DMS53 treated with DMSO at 0.1 percent for 48 hours (cell line): ENCODE data around the gene BACH2.
"Not testable (repeated sequence)": the region's sequence is repeated elsewhere in the genome, so short reads cannot be mapped to it uniquely, and the experiment has no call there.

Experiments used
- DNase-seq: peaks from one replicate; lab custom pipeline; 2025; ENCODE audit not compliant: unreplicated experiment; lab: John Stamatoyannopoulos, UW

The BACH2 gene

GRCh38 chr6:90214966-90215365 is 81.7 kb downstream of the BACH2 start:
- no peak for DNase-seq

DNA sequence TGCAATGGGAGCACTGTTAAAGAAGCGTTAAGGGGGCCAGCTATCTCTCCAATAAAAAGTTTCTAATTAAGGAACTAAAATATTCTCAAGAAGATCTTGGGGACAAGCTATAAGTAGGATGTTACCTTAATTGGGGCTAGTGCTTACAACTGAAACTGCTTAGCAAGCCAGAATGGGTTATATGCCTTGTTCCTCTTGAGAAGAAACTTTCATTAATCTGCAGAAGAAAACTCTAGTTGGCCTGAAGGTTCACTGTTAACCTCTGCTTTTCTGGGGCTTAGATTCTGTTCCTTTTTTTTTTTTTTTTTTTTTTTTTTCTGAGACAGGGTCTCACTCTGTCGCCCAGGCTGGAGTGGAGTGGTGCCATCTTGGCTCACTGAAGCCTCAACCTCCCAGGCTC is 82.2 kb downstream of the BACH2 start:
- no peak for DNase-seq

DNA sequence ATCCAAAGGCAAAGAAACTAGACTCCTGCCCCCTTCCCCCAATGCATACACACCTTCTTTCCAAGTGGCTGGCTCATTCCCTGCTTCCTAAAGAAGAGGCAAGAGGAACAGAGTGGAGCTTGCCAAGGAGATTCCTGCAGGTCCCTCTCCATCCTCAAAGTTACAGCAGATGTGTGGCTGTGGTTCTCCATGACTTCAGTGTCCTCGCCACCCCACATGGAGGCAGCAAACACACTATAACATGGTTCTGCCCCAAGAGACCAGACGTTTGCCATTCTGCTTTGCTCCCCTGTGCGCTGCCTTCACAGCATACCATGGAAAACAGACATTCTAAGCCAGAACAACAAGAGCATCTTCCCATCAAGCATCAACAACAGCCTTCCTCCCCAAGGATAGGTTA is 84.4 kb downstream of the BACH2 start:
- no peak for DNase-seq

DNA sequence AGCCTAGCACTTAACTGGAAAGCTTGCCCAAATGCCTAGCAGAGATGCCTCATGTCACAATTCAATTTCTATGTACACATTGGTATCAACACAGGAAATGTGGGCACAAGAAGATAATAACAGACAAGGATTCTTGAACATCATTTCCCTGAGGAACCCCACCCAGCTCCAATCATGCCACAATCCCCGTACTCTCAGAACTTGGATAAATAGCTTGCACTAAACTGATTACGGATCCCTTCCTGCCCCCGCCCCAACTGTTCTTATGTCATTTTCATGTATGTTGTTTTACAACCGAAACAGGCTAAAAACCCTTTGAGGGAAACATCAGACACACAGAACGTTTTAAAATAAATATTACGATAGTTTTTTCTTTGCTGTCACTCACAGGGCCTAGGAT is 87.1 kb downstream of the BACH2 start:
- DNase-seq = no peak

DNA sequence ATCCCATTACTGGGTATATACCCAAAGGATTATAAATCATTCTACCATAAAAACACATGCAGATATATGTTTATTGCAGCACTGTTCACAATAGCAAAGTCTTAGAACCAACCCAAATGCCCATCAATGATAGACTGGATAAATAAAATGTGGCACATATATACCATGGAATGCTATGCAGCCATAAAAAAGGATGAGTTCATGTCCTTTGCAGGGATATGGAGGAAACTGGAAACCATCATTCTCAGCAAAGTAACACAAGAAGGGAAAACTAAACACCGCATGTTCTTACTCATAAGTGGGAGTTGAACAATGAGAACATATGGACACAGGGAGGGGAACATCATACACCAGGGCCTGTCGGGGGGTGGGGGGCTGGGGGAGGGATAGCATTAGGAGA is 88.0 kb downstream of the BACH2 start:
- DNase-seq = not testable (repeated sequence)

GRCh38 chr6:90204327-90205056 is 92.2 kb downstream of the BACH2 start:
- DNase-seq = no peak

DNA sequence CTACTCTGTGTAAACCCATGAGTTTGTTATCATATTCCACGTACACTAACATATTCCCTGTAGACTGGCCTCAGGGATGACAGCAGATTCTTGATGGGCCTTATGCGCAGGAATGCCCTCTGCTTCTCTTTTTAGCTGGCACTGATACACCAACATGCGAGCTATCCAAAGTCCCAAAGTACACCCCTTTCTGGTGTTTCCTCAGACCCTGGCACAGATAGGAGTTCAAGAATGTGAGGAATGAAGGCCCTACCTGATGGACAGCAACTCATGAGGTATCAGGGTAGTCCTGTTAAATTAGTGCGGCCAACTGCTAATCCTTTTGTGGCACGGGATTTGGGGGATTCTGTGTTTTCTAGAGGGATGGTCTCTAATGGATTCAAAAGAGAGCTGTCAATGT is 93.0 kb downstream of the BACH2 start:
- DNase-seq = no peak

GRCh38 chr6:90202156-90202555 is 94.5 kb downstream of the BACH2 start:
- DNase-seq = no peak

DNA sequence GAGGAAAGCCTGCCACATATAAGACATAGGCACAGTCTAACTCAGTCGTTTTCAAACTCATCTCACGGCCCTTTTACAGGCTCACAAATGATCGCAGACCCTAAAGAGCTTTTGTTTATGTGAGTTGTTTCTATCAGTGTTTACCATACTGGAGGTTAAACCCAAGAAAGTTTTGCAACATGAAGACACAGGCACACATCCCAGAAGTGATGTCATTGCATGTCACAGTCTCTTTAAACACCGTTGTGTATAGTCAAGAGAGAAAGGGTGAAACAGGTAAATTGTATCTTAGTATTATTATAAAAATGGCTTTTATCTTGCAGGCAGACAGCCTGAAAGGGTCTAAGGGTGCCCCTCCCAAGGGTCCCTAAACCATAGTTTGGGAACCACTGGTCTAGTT is 96.7 kb downstream of the BACH2 start:
- no peak for DNase-seq

DNA sequence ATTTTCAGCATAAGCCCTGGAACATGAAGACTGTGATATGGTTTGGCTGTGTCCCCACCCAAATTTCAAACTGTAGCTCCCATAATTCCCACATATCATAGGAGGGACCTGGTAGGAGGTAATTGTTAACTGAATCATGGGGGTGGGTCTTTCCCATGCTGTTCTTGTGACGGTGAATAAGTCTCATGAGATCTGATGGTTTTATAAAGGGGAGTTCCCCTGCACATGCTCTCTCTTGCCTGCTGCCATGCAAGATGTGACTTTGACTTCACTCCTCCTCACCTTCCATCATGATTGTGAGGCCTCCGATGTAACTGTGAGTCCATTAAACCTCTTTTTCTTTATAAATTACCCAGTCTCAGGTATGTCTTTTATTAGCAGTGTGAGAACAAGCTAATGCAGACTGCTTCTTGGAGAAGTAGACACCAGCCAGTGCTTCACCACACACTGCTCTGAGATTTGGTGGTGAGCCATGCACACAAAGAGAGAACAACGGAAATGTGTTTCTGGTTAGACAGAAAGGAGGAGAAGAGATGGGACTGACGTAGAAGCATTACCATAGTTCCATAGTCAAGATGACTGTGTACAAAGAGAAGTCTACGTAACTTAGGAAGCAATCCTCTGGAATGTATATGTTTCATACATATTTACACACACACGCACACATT is 97.8 kb downstream of the BACH2 start:
- DNase-seq = no peak

- no peak for DNase-seq
Measured at GRCh38 chr6:90197854-90198496, 98.7 kb downstream of the BACH2 start.

DNA sequence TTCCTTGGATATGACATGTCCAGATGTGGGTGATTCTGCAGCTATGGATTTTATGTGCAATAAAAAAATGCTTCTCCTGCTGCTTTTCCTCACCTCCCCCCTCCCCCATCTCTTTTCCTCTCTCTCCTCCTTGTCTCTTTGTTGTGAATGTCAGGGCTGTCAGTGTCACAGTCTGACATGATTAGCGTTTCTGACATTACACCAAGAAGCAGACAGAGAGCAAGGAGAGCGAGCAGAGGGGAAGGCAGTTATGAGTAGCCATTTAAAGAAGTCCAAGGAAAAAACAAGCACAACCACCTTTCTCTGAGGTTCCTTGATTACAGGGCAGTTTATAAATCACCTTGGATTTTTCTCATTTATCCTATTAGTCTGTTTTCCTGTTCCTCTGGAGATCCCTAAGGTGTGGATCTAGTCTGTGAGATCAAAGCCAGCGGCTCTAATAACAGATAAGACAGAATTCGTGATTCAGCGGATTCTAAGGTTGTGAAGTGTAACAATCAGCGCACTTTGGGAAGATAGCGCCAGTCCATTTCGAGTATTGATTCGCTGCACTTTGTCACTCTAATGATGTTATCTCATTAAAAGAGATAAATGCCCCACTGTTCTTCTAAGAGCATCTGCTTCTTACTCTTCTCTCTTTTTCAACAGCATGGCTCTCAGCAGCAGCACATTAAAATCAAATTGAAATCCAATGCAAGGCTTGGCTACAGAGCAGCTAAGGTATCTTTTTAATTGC is 101.4 kb downstream of the BACH2 start:
- no peak for DNase-seq

GRCh38 chr6:90194371-90194841 is 102.2 kb downstream of the BACH2 start:
- no peak for DNase-seq

GRCh38 chr6:90193359-90193758 is 103.3 kb downstream of the BACH2 start:
- no peak for DNase-seq

DNA sequence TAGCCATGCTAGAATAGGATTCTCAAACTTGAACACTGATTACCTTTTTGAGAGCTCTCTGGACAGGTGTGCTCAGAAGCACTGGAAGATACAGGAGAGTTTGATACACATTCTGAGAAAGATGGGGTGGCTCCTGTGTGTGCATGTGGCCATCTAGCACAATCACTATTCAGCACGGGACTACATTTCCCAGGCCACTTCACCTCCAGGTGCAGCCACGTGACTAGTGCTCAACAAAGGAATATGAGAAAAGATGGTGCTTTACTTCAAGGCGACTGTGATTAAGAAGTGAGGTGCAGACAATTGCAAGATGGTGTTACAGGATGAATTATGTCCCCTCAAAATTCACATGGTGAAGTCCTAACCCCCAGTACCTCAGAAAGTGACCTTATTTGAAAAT is 103.8 kb downstream of the BACH2 start:
- DNase-seq = no peak

GRCh38 chr6:90190752-90191395 is 105.8 kb downstream of the BACH2 start:
- DNase-seq = no peak

DNA sequence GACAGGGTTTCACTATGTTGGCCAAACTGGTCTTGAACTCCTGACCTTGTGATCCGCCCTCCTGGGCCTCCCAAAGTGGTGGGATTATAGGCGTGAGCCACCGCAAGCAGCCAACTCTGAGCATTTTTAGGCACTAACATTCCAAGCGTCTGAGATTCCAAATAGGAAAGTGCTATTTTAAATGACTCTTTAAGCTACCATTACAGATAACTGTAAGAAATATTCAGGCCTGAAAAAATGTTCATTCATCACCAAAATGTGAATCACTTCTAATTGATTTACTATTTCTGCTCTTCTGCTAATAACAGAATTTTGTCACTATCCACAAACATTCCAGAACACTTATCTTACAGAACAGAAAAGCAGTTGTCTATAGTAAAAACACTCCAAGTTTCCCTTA is 106.5 kb downstream of the BACH2 start:
- no peak for DNase-seq

DNA sequence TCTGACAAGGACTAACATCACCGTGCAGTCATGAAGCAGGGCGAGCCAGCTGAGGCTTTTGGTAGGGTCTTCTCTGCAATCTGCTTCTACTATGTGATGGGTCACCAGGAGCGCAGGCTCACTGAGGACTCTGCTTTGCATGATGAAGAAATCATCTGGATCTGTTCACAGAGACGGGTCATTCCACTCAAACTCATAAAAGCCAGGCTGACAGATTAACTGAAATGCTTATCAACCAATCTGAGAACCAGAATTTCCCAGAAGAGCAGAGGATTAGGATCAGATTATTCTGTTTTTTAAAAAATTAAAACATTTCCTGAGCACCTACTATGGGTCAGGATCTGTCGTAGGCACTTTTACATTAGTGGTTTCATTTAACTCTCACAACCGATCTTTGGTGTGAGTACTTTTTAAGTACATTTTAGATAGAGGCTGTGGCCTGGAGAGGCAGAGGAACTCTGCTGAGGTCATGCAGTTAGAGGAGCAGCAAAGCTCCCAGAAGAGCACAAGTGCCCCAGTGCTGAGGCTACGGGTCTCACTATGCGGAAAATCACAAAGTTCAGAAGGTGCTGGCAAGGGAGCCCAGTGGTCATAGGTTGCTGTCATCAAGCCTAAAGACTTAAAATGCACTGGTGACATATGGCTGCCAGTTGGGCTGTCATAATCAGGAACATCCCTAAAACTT is 109.1 kb downstream of the BACH2 start:
- DNase-seq = no peak

GRCh38 chr6:90186637-90187371 is 109.8 kb downstream of the BACH2 start:
- no peak for DNase-seq

- DNase-seq = no peak
Measured at GRCh38 chr6:90186026-90186425, 110.6 kb downstream of the BACH2 start.
